Measurements from ENCODE around the gene NIF3L1.

GRCh38 chr2:200943527-200944105 lies 54.4 kb downstream of the NIF3L1 start:
- no peak for TF ChIP-seq CTCF (IDR thresholded peaks at IDR 0.05)
- TF ChIP-seq EZH2phosphoT487 (IDR thresholded peaks at IDR 0.05), result no peak
